HG03469 (cell line): ENCODE results near the gene GCNT3.

Experiments
- ATAC-seq: cut with Tn5 transposase; IDR thresholded peaks from one replicate; pipeline ENCODE4 v1.9.1; 2021; ENCODE audit warnings: mild to moderate bottlenecking, moderate library complexity, moderate number of reproducible peaks; ENCODE audit not compliant: unreplicated experiment

GCNT3 gene, protein sequence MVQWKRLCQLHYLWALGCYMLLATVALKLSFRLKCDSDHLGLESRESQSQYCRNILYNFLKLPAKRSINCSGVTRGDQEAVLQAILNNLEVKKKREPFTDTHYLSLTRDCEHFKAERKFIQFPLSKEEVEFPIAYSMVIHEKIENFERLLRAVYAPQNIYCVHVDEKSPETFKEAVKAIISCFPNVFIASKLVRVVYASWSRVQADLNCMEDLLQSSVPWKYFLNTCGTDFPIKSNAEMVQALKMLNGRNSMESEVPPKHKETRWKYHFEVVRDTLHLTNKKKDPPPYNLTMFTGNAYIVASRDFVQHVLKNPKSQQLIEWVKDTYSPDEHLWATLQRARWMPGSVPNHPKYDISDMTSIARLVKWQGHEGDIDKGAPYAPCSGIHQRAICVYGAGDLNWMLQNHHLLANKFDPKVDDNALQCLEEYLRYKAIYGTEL

DNA sequence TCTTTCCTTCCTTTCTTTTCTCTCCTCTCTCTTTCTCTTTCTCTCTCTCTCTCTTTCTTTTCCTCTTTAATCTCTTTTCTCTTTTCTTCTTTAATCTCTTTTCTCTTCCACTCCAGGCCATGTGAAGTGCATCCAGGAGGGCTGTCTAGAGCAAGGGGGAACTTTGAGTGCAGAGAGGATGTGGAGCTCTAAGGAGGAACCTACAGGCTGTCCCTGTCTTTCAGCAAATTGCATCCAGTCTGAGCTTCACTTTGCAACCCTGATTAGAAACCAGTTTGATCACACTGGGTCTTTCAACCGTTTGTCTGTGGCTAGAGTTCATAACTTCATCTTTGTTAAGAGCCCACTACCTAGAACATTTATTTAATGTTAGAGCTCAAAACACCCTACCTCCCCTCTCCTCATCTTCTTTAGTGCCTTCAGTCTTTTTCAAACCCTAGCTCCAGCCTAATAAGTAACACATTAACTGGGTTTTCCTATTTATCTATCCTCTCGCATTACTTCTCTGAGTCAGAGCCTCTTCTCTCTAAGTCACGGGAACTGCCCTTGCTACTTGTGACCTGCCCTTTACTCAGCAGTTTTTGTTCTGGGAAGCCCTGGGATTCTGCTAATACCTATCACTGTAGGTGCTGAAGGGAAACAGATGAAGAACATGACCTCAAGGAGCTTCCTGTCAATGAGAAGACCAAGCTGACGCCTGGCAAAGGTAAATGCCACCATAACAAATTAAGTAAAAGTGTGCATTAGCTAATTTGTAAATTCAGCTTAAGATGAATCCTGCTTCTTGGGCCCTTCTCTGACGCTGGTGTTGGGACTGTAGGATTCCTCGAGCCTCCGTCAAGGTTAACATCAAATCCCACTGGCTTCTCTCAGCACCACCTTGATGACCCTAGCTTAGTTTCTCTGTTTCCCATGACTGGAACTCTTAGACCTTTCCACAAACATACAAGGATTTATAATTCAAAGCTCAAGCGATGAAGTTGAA, at the start of gene GCNT3:
Gene GCNT3 (plus strand): TSS at position 508 of the 985 bp plus-strand sequence. CDS start 6,456 bp downstream, outside the sequence.
- no peak for ATAC-seq

DNA sequence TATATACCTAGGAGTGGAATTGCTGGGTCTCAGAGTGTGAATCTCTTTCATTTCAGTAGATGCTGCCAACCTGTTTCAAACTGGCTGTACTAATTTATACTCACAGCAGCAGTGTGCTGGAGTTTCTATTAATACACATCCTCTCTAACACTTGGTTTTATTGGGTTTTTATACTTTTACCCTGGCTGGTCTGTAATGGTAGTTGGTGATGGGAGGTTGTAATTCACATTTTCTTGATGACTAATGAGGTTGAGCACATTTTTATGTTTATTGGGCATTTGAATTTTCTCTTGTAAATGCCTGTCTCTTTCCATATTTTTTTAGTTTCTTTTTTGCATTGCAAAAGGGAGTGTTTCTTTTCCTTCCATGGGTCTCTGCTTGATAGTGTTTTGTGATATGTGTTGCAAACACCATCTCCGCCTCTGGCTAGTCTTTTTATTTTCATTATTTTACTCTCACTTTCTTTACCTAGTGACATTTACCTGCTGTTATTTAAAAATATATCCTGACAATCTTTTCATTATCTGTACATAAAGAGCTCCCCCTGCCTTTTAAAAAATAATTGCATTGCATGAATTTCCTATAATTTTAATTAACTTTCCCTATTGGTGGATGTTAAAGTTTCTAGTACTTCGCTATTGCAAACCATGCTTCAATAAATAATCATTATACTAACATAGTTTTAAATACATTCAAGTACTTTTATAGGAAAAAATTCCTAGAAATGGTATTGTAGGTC, 49.0 kb upstream of the GCNT3 start:
- no peak for ATAC-seq

DNA sequence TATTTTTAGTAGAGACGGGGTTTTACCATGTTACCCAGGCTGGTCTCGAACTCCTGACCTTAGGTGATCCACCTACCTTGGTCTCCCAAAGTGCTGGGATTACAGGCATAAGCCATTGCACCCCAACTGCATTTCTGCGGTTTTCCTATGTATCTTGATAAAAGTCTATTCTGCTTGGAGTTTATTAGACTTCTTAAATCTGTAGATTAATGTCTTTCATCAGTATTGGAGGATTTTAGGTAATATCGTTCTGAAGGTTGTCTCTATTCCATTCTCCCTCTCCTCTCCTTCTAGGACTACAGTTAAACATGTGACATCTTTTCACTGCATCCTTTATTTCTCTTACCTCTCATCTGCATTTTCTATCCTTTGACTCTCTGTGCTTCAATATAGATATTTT, 46.3 kb upstream of the GCNT3 start:
- ATAC-seq = no peak

DNA sequence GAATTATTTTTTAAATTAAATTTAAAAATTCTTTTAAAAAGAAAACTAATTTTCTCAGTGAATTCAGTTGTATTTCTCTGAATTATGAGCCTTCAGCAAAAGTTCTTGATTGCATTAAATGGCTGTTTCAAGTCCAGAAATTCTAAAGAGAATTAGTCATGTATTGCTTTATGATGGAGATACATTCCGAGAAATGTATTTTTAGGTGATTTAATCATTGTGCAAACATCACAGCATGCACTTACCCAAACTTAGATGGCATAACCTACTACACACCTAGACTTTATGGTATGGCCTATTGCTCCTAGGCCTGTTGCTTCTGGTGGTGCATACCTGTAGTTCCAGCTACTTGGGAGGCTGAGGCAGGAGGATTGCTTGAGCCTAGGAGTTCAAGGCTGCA, 44.3 kb upstream of the GCNT3 start:
- no peak for ATAC-seq

DNA sequence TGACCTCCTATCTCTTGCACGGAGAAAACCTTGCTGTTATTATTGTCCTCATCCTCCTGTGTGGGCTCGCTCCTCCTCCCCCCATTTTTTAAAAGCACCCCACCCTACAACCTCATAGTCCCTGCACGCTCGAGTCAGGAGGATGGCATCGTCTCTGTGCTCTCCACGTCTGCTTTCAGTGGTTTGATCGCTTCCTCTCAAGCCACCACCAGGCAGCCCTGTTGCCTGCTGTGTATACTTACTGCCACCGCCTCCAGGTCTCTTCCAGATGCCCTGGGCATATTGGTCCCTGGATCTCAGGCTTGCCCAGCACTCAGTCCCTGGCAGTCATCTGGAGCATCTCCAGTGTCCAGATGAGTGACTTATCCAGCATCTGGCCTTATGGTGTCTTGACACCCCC, 42.1 kb upstream of the GCNT3 start:
- ATAC-seq = no peak

DNA sequence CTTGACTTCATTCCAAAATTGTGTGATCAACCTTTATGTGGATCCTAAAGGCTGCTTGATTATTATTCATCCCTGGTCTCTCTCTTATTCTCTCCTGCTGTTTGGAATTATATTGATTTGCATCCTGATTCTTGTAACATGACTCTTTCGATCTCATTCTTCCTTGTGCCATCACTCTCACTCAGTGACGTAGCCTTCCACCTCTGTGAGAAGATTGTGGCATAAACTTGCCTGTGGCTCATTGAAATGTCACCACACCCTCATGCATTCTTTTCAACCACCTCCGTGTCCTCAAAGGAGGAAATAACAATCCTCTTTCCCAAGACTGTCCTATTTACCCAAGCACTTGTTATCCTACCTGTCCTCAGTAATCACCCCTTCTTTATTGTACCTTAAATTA, 41.3 kb upstream of the GCNT3 start:
- no peak for ATAC-seq

DNA sequence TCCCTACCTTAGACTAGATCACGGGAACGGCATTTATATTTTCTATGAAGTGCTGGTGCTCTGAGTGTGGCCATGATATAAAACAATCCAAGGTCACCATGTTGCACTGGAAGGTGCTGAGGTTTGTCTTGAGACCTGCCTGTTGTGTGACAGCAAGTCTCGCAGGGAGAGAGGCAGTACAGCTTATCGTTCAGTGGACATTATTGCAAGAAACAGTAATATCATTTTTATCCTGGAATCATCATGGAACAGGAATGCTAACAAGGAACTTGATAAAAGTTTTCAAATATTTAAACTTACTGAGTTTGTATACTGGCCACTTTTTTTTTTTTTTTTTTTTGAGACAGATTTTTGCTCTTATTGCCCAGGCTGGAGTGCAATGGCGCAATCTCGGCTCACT, 40.0 kb upstream of the GCNT3 start:
- ATAC-seq = no peak

DNA sequence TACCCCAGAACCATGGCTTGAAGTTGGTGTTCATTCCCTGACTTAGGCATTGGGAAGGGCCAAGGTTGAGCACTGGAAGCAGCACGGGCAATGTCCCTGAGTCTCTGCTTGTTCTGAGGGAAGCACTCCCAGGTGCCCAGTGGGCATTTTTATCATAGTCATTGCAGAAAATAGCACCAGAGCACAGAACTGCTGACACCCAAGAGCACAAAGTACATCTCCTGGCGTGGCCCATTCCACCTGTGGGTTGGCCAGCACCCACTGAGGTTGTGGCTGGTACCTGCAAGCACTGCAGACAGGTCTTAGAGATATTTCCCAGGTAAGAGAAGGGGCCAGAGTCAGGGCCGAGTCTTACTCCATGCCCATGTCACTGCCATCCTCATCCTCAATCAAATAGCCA, 28.5 kb upstream of the GCNT3 start:
- no peak for ATAC-seq

DNA sequence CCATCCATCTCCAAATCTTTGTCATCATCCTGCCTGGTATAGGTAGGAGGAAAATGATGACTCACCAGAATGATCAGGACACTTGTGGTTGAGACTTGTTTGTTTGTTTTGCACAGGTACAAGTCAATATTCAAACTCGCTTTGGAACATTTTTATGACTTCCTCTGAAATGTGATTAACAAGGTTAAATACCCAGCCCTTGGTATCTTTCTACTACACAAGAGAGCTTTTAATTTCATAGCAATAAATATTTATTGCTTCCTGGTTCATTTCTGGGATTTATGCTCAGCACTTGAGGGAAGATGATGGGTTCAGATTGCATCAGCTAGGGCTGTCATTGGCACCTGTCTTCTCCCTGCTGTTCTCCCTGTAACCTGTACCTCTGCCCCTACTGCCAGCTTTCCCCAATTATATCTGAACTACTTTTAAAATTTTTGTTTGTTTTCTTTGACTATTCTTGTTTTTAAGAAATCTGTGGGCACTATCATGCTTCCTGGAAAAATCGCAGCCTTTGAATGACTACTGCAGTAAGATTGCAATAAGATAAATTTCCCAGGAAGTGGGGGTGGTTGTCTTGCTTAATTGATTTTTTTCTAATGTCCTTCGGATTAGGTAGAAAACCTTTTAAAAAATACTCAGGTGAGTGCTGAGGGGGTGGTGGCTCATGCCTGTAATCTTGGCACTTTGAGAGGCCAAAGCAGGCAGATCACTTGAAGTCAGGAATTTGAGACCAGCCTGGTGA, 24.3 kb upstream of the GCNT3 start:
- no peak for ATAC-seq

DNA sequence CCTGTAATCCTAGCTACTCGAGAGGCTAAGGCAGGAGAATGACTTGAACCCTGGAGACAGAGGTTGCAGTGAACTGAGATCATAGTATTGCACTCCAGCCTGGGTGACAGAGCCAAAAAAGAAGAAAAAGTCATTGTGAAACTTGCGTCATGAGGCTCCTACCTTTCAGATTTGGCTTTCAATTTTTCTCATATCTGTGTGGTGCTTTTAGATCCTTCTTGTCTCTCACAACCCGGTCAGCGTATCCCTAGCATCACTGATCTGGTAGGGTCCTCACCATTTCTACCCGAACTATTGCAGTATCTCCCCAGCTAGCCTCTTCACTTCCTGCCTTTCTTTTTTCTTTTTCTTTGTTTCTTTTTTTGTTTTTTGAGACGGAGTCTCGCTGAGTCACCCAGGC, 21.6 kb upstream of the GCNT3 start:
- no peak for ATAC-seq

DNA sequence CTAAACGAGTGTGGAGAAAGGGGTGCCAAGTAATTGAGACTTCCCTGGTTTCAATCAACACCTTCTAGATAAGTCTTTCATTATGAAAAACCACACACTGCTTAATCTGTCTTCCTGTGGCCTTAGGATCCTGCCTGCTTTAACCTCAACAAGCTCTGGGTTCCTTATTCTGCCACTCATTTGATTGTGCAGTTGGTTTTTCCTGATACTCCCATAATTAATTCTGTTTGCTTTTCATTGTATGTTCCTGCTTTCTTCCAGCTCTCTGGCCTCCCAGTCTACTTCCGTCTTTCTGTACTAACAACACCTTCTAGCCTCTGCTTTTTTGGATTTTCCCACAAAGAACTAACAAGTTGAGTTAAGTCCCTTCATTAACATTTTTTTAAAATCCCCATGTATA, 20.2 kb upstream of the GCNT3 start:
- ATAC-seq = no peak

DNA sequence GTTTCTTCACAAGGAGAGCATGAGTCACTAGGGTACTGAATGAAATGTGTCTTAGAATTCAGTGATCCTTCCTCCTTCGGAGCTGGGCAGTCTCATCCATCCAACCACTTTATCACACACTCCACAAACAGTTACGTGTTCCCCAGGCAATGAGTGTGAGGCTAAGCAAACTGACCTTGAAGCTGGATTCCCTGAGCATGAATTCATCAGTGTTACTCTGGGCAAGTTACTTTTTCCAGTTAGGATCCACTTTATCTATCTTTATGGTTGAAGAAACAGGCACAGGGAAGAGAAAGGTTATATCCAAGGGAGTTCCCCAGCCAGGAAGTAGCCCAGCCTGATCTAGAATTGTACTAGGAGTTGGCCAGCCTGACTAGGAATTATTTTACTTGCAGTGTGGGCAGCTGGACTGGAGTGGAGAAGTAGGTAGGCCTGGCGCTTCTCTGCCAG, 17.1 kb upstream of the GCNT3 start:
- ATAC-seq = no peak

DNA sequence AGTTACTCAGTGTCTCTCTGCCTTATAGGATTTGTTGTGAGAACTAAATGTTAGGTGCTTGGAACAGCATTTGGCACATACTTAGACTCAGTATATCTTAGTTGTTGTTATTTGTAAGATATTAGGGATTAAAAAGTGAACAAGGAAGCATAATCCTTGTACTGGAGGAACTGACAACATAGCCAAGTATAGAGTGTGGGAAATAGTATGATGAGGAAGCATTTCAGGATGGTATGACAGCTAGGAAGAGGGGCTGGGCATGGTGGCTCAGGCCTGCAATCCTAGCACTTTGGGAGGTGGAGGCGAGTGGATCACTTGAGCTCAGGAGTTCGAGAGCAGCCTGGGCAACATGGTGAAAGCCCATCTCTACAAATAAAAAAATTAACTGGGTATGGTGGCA, 16.6 kb upstream of the GCNT3 start:
- no peak for ATAC-seq

DNA sequence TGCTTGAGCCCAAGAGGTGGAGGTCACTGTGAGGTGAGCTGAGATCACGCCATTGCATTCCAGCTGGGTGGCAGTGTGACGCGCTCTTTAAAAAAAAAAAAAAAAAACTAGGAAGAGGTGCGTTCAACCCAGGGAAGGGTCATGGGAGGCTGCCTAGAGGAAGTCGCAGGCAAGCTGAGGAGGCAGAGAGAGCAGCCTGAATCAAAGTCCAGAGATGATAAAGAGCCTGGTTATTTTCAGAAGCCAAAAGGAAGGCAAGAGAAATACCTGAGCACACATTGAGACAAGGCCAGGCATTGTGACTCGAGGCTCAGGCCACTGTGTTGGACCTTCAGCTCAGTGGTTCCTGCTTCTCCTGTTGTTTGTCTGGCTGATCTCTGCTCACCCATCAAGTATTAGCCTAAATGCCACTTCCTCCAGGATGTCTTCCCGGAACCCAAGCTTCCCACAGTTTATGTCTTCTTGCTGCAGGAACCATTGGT, 16.1 kb upstream of the GCNT3 start:
- no peak for ATAC-seq

DNA sequence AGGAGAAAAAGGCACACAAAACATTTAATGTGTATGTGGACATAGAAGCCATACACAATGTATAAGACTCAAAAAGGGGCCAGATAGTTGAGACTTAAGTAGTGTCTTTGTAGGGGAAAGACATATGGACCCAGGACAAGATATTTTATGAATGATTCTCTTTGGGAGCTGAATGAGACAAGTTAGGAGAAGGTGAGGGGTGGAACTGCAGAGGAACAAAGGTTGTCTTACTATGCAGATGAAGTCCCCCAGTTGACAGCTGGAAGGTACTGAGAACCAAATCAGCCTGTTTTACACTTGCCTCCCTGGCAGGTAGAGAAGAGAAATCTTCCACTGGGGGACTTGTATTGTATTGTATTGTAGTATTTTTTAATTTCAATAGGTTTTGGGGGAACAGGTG, 14.9 kb upstream of the GCNT3 start:
- no peak for ATAC-seq

DNA sequence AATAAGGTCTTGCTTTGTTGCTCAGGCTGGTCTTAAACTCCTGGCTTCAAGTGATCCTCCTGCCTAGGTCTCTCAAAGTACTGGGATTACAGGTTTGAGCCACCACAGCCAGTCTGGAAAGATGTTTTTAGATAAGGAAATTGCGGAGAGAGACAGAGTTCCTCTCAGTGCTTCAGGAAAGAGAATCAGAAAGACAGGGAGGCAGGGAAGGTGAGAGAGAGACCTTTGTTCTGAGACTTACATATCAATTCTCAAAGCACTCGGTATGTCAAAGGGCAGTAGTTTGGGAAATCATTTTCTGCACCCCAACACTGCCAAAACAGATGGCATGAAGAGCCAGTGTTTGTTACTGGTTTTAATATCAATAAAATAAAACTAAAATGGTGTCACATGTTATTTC, 13.1 kb upstream of the GCNT3 start:
- ATAC-seq = no peak

DNA sequence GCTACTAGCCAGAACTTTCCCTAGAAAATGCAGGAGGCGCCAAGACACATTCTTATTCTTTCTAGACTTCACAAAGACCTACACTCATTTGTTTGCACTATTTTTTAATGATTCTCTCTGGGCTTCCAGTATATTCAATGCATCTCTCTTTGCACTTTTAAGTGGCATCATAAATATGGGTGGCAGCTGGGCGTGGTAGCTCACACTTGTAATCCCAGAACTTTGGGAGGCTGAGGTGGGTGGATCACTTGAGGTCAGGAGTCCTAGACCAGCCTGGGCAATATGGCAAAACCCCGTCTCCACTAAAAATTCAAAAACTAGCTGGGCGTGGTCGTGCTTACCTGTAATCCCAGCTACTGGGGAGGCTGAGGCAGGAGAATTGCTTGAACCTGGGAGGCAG, 5.6 kb upstream of the GCNT3 start:
- ATAC-seq = no peak

DNA sequence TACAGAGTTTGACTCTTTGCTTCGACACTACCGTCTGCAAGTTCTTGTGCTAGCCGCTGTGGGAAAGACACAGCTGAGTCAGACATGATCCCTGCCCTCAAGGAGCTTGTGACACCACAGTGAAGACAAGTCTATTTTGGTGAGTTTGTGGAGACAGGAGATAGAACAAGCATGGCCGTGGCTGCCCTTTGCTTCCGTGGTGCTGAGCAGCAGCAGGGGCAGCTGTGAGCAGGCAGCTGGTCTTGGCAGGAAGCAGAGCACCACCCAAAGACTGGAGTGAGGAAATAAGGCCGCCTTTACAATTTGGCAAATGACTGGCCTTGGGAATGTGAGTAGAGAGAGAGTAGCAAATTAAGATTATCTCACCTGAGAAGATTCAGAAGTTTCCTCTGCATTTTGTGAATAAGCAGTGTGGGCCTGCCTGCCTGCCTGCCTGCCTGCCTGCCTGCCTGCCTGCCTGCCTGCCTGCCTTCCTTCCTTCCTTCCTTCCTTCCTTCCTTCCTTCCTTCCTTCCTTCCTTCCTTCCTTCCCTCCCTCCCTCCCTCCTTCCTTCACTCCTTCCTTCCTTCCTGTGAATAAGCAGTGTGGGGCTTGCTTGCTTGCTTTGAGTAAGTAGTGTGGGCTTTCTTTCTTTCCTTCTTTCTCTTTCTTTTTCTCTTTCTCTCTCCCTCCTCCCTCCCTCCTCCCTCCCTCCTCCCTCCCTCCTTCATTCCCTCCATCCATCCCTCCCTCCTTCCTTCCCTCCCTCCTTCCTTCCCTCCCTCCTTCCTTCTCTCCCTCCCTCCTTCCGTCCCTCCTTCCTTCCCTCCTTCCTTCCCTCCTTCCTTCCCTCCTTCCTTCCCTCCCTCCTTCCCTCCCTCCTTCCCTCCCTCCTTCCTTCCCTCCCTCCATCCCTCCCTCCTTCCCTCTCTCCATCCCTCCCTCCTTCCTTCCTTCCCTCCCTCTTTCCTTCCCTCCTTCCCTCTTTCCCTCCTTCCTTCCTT, 1.6 kb upstream of the GCNT3 start:
- ATAC-seq = no peak

DNA sequence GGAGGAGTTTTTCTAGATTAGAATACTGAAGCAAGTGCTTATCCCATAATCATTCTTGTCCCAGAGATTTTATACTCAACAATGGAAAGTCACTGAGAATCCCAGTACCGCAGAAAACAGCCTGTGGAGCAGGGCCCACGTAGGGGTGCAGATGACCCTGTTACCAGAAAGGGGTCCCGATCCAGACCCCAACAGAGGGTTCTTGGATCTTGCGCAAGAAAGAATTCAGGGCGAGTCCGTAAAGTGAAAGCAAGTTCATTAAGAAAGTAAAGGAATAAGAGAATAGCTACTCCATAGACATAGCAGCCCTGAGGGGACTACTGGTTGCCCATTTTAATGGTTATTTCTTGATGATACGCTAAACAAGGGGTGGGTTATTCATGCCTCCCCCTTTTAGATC, 2.6 kb downstream of the GCNT3 start:
- no peak for ATAC-seq
